Naive thymus-derived CD4-positive, alpha-beta T cell (primary cell): ENCODE measurements around the gene CTNNA3. TPM values are rescaled to one million over a fixed set of nuclear protein-coding genes. Genes with fewer than 3 reads are reported as not detected.

Experiments
- ATAC-seq: fragments of 150-1000 bp; cut with Tn5 transposase; 2 replicates; pipeline ENCODE4 v1.10.0; 2021; ENCODE audit warnings: mild to moderate bottlenecking, moderate library complexity
- CTCF ChIA-PET: fragments of 350-600 bp; sonication (Branson Sonifier 250); formaldehyde crosslinking; loops from one replicate; lab custom pipeline; 2021; ENCODE audit warnings: antibody characterized with exemption; lab: Charles Lee
- POLR2A ChIA-PET: fragments of 350-600 bp; sonication (Branson Sonifier 250); formaldehyde crosslinking; loops from one replicate; lab custom pipeline; 2021; ENCODE audit warnings: antibody characterized with exemption, inconsistent platforms; lab: Charles Lee
- DNase-seq, 9 donors: peaks; one replicate each; pipeline versions ENCODE4 v3.0.0 to v3.0.0-alpha.2; 2020 to 2022; ENCODE audit warnings: mixed read lengths in 1 of 9
- H3K27ac ChIP-seq: one replicate; pipeline ENCODE4 v1.7.0; 2013; ENCODE audit warnings: mild to moderate bottlenecking, low read depth, low read length, moderate library complexity
- H3K27me3 ChIP-seq, 2 donors: one replicate each; pipeline ENCODE4 v1.7.0; 2013; ENCODE audit warnings: low read length in 2 of 2, mild to moderate bottlenecking in 2 of 2, moderate library complexity in 2 of 2; ENCODE audit not compliant: control insufficient read depth in 2 of 2, insufficient read depth in 2 of 2
- H3K36me3 ChIP-seq, 3 experiments: 1 replicate in 2 of 3; 2 replicates in 1 of 3; pipeline ENCODE4 v1.7.0; 2013; ENCODE audit warnings: low read length in 3 of 3, mild to moderate bottlenecking in 3 of 3, moderate library complexity in 1 of 3; ENCODE audit not compliant: insufficient read depth in 3 of 3, control insufficient read depth in 2 of 3
- H3K4me1 ChIP-seq, 2 donors: one replicate each; pipeline ENCODE4 v1.7.0; 2013; ENCODE audit warnings: low read length in 2 of 2, mild to moderate bottlenecking in 2 of 2, moderate library complexity in 1 of 2; ENCODE audit not compliant: control insufficient read depth in 2 of 2, insufficient read depth in 2 of 2
- H3K4me3 ChIP-seq: 2 replicates; pipeline ENCODE4 v1.7.0; 2013; ENCODE audit warnings: mild to moderate bottlenecking, low read length
- H3K9me3 ChIP-seq, 3 experiments: 1 replicate in 2 of 3; 2 replicates in 1 of 3; pipeline ENCODE4 v1.7.0; 2013; ENCODE audit warnings: low read length in 3 of 3; ENCODE audit not compliant: control insufficient read depth in 2 of 3
- H3K27ac Mint-ChIP-seq, 9 donors: one replicate each; pipeline ENCODE4 v1.8.0; 2020 to 2022; ENCODE audit warnings: mixed read lengths in 9 of 9, mild to moderate bottlenecking in 8 of 9, moderate library complexity in 5 of 9, inconsistent platforms in 2 of 9
- H3K27me3 Mint-ChIP-seq, 5 donors: one replicate each; pipeline ENCODE4 v1.8.0; 2021 to 2022; ENCODE audit warnings: mixed read lengths in 5 of 5, mild to moderate bottlenecking in 1 of 5
- H3K36me3 Mint-ChIP-seq, 5 donors: one replicate each; pipeline ENCODE4 v1.8.0; 2020 to 2022; ENCODE audit warnings: mixed read lengths in 5 of 5, mild to moderate bottlenecking in 3 of 5, inconsistent platforms in 1 of 5
- H3K4me1 Mint-ChIP-seq, 7 donors: one replicate each; pipeline ENCODE4 v1.8.0; 2020 to 2022; ENCODE audit warnings: mixed read lengths in 7 of 7, mild to moderate bottlenecking in 3 of 7, inconsistent platforms in 1 of 7
- H3K4me3 Mint-ChIP-seq, 10 donors: one replicate each; pipeline ENCODE4 v1.8.0; 2020 to 2022; ENCODE audit warnings: mild to moderate bottlenecking in 10 of 10, mixed read lengths in 10 of 10, moderate library complexity in 6 of 10, inconsistent platforms in 2 of 10
- H3K9me3 Mint-ChIP-seq, 11 donors: one replicate each; pipeline ENCODE4 v1.8.0; 2020 to 2022; ENCODE audit warnings: mixed read lengths in 11 of 11, mild to moderate bottlenecking in 4 of 11, inconsistent platforms in 1 of 11, moderate library complexity in 1 of 11
- intact Hi-C, 2 donors: fragments of 100-400 bp; cut with micrococcal nuclease; formaldehyde crosslinking; loops; one replicate each; pipeline ENCODE4 v1.15.1; 2023
- polyA plus RNA-seq, 2 donors: library from polyadenylated mRNA; unstranded; fragments of 300-500 nt; fragmentation: Illumina TruSeq; gene quantifications; one replicate each; pipeline ENCODE4 v1.2.3, GENCODE V29; 2021
- total RNA-seq, 6 experiments: library from RNA in 5 of 6; stranded (reverse) in 5 of 6; gene quantifications; 1 replicate in 5 of 6; 2 replicates in 1 of 6; pipeline ENCODE4 v1.2.3 and lab custom pipeline; 2021 to 2026

CTNNA3 gene
- total and polyA plus RNA-seq, 7 experiments from 2014 or later: 0.43 to 0.84 (median 0.71) TPM; not detected in 2

DNA sequence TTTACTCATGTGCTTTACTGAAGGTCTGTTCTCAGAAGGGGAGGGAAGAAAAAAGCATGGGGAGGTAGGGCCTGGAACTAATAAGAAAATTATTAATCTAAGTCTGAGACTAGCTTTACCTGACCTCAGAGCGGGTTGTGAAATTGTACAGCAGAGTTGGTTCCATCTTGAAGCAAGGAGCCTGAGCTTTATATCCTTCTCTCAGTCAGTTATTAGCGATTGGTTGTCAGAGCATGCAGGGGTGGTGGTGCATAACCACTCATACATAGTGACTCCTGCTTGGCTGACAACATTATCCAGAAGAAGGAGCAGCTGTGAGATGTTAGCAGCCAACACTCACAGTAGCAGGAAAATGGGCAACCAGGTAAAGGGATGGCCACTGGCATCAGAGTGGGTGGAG, 1746.5 kb downstream of the CTNNA3 start:
- ChIA-PET POLR2A (no interaction called here), CTCF (no interaction called here)
- Mint-ChIP-seq H3K27me3 (no peaks in the 10 kb centered on the region), H3K36me3 (no peaks in the 10 kb centered on the region), H3K9me3 (peaks cover 0 to 10% (median 3%) of the 10 kb centered on the region in 11 donors), H3K4me3 (no peak overlapping the region), H3K4me1 (no peaks in the 10 kb centered on the region), H3K27ac (no peak overlapping the region)
- H3K4me3 ChIP-seq: no peak overlapping the region
- H3K4me1 ChIP-seq: no peaks in the 10 kb centered on the region
- no peak overlapping the region for H3K27ac ChIP-seq
- DNase-seq: no peak
- H3K27me3 ChIP-seq: no peaks in the 10 kb centered on the region
- H3K9me3 ChIP-seq: no peaks in the 10 kb centered on the region
- intact Hi-C loops: no loop called here
- no peak for ATAC-seq
- no peaks in the 10 kb centered on the region for H3K36me3 ChIP-seq

DNA sequence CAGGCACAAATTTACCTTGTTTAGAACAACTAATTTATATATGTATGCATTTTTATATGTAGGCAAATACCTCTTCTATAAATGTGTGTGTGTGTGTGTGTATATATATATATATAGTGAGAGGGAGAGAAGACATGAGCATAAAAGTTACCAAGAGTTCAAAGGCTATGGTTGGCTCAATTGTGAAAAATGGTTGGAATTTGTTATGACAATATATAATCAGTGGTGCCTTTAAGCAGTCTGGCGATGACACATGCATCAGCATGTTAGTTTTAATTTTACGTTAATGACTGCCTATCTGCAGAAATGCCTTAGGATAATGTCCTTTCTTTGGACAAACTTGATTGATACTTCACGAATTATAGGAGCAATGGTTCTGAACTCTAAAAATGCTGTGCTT, 1750.9 kb downstream of the CTNNA3 start:
- no peaks in the 10 kb centered on the region for H3K27me3 ChIP-seq
- Mint-ChIP-seq H3K36me3 (no peaks in the 10 kb centered on the region), H3K27ac (no peak overlapping the region), H3K27me3 (no peaks in the 10 kb centered on the region), H3K4me3 (no peak overlapping the region), H3K9me3 (peaks cover 0 to 6% (median 0%) of the 10 kb centered on the region in 11 donors), H3K4me1 (no peaks in the 10 kb centered on the region)
- H3K4me3 ChIP-seq: no peak overlapping the region
- no peaks in the 10 kb centered on the region for H3K36me3 ChIP-seq
- DNase-seq (no peak), ATAC-seq (no peak)
- H3K4me1 ChIP-seq: no peaks in the 10 kb centered on the region
- no peak overlapping the region for H3K27ac ChIP-seq
- POLR2A ChIA-PET: no interaction called here
- intact Hi-C loops: no loop called here
- no peaks in the 10 kb centered on the region for H3K9me3 ChIP-seq
- CTCF ChIA-PET: no interaction called here

DNA sequence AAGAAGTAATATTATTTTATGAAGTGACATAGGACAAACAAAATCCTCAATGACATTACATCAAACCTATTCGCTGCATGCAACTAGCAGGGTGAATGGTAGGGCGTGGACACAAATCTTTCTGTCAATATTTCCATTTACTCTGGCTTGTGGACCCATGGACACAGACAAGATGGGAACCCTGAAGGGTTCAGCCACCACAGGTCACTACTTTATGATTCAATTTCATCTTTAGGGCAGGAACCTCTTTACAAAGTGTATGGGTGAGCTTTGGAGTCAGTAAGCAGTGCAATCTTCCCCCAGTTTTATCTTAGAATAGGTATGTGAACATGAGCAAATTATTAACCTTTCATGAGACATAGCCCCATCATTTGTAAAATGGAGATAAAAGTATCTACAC, 1752.5 kb downstream of the CTNNA3 start:
- DNase-seq: no peak
- no peaks in the 10 kb centered on the region for H3K4me1 Mint-ChIP-seq
- no peak overlapping the region for H3K27ac ChIP-seq
- H3K36me3 ChIP-seq: no peaks in the 10 kb centered on the region
- H3K27me3 Mint-ChIP-seq: no peaks in the 10 kb centered on the region
- no peaks in the 10 kb centered on the region for H3K4me1 ChIP-seq
- peaks cover 0 to 6% (median 0%) of the 10 kb centered on the region in 11 donors for H3K9me3 Mint-ChIP-seq
- ChIA-PET POLR2A (no interaction called here), CTCF (no interaction called here)
- no peaks in the 10 kb centered on the region for H3K36me3 Mint-ChIP-seq
- no peaks in the 10 kb centered on the region for H3K9me3 ChIP-seq
- no peaks in the 10 kb centered on the region for H3K27me3 ChIP-seq
- no peak overlapping the region for H3K27ac Mint-ChIP-seq
- no peak overlapping the region for H3K4me3 Mint-ChIP-seq
- intact Hi-C loops: no loop called here
- ATAC-seq: no peak
- no peak overlapping the region for H3K4me3 ChIP-seq

DNA sequence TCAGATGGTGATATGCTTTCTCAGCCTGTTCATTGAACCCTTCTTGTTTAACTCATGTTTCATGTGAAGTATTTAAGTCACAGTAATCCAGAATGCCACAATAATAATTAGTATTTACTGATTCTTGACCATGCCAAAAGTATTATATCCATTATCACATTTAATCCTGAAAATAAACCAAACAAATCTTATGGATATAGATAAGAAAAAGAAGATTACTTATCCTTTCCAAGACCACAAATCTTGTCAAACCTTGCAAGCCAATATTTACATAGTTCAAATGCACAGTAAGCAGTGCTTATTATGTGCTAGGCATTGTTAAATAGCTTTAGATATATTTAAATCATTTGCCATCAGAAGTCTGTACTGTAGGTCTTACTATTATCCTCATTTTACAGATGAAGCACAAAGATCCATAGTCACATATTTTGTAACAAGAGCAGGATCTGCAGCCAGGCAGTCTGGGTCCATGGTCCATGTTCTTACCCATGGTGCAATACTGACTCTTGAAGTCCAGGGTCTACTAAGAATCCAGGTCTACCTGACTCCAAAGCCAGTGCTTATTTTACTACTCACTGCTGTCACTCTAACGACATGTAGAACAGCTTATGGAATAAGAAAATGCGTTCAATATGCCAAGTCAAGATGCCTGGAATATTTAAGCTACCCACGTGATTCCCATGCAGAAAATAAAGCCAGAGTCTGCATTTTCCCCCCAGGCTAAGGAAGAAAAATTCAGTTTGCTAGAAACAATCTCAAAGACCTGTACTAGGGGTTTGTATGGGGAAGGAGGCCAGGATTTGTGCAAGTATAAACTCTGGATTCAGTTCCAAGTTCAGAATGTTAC, 1755.0 kb downstream of the CTNNA3 start:
- Mint-ChIP-seq H3K36me3 (no peaks in the 10 kb centered on the region), H3K27ac (no peak overlapping the region), H3K4me1 (no peaks in the 10 kb centered on the region), H3K27me3 (no peaks in the 10 kb centered on the region), H3K9me3 (peaks cover 0 to 8% (median 0%) of the 10 kb centered on the region in 11 donors), H3K4me3 (no peak overlapping the region)
- Histone ChIP-seq H3K4me3 (no peak overlapping the region), H3K27me3 (no peaks in the 10 kb centered on the region), H3K9me3 (no peaks in the 10 kb centered on the region), H3K4me1 (no peaks in the 10 kb centered on the region), H3K36me3 (no peaks in the 10 kb centered on the region), H3K27ac (no peak overlapping the region)
- ChIA-PET CTCF (no interaction called here), POLR2A (no interaction called here)
- DNase-seq (no peak), ATAC-seq (no peak)
- intact Hi-C loops: no loop called here

DNA sequence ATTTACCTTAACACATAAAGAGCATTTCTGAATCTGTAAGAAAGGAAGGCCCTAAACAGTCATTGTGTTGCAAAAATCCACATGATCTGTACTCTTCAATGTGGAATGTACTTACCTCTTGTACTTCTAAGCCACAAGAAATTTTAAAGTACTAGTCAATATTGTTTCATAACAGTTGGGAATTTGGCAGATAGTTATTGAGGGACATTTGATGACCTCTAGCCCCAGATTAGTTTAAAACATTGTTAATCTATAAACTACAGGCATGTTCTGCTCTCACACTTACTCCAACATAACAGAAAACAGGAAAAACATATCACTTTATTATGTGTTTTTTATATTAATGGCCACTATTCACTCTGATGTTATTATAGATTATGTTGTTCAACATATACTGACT, 1755.9 kb downstream of the CTNNA3 start:
- H3K27ac ChIP-seq: no peak overlapping the region

DNA sequence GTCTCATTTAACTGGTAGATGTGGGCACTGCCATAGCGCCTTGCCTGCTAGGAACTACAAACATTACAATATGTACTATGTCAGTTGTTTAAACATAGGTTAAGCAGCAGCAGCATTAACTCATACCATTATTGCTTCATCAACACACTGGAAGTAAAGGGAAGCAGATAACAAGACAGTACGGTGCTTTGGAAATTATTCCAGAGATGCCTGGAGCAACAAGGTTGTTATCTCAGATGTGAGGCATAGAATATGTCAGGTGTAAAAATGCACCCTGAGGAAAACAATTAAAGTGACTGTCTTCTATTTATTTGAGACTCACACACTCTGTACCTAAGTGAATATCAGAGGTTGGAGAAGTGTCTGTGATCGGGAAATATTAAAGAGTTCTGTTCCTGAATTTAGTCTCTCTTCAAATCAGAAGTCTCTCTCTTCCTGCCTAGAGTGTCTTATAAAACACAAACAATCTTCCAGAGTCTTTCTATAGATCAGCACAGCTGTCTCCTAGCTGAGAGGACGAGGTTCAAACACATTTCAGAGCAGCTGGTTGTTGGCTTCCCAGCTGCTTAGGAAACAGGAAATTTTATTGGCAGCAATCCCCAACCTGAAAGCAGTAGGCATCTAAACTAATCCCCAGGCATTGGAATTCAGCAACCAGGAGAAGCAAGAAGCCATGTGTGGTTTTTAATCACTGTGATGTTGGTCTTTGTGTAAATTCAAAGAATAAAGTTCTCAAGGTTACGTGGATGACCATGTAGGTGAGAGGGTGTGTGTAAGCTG, 1764.5 kb downstream of the CTNNA3 start:
- ATAC-seq: no peak
- H3K27ac ChIP-seq: no peak overlapping the region
- Mint-ChIP-seq H3K27ac (no peak overlapping the region), H3K4me3 (no peak overlapping the region), H3K4me1 (no peaks in the 10 kb centered on the region), H3K36me3 (no peaks in the 10 kb centered on the region), H3K9me3 (peaks cover 0 to 6% (median 2%) of the 10 kb centered on the region in 11 donors), H3K27me3 (no peaks in the 10 kb centered on the region)
- H3K36me3 ChIP-seq: no peaks in the 10 kb centered on the region
- no peaks in the 10 kb centered on the region for H3K27me3 ChIP-seq
- H3K9me3 ChIP-seq: no peaks in the 10 kb centered on the region
- no peaks in the 10 kb centered on the region for H3K4me1 ChIP-seq
- intact Hi-C loops: no loop called here
- CTCF ChIA-PET: no interaction called here
- no peak overlapping the region for H3K4me3 ChIP-seq
- DNase-seq: no peak
- POLR2A ChIA-PET: no interaction called here

More for the DNA sequence above, 1755.9 kb downstream of the CTNNA3 start:
- CTCF ChIA-PET: no interaction called here
- peaks cover 0 to 8% (median 0%) of the 10 kb centered on the region in 11 donors for H3K9me3 Mint-ChIP-seq
- no peak for DNase-seq
- POLR2A ChIA-PET: no interaction called here
- no peaks in the 10 kb centered on the region for H3K27me3 Mint-ChIP-seq
- intact Hi-C loops: no loop called here
- Histone ChIP-seq H3K27me3 (no peaks in the 10 kb centered on the region), H3K4me3 (no peak overlapping the region), H3K9me3 (no peaks in the 10 kb centered on the region), H3K4me1 (no peaks in the 10 kb centered on the region), H3K36me3 (no peaks in the 10 kb centered on the region)
- no peaks in the 10 kb centered on the region for H3K4me1 Mint-ChIP-seq
- H3K4me3 Mint-ChIP-seq: no peak overlapping the region
- no peak overlapping the region for H3K27ac Mint-ChIP-seq
- no peaks in the 10 kb centered on the region for H3K36me3 Mint-ChIP-seq
- ATAC-seq: no peak
